ENCODE measurements around the gene GLMP. TPM values are rescaled to one million over a fixed set of nuclear protein-coding genes. Genes with fewer than 3 reads are reported as not detected.
"Not testable (repeated sequence)": the region's sequence is repeated elsewhere in the genome, so short reads cannot be mapped to it uniquely, and the experiment has no call there.

The GLMP gene
- total RNA-seq, 2 donors from 2014 or later = 70.3 to 85.1 TPM

DNA sequence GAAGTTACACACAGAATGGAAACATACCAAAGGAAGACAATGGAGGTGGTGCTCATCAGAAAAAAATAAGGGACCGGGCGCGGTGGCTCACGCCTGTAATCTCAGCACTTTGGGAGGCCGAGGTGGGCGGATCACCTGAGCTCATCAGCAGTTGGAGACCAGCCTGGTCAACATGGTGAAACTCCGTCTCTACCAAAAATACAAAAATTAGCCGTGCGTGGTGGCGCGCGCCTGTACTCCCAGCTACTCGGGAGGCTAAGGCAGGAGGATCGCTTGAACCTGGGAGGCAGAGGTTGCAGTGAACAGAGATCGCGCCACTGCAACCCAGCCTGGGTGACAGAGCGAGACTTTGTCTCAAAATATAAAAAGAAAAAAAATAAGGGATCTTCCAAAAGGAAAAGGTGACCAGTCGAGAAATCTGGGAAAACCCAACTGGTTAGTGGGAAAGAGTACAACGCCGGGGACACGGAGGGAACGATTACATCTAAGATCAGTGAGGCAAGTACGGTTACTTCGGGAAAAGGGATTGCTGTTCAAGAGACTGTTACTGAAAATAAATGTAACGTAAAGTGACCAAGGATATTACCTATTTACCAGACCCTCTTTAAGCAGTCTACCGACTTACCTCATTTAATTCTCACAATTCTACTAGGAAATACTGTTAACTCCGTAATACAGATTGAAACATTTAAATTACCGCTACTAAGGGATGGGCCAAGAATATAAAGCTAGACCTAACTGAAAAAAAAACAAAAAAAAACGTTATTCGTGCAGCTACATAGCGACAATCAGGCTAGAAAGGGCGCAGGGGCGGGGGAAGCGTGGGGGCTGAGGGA, 41.8 kb upstream of the GLMP start:
- DNase-seq = no peak
- 24 to 39% methylated on average over 21 to 34 of the region's 34 CpGs for WGBS, 2 experiments (ENCODE audit: insufficient coverage in 1 of 2, insufficient read length in 1 of 2)
- Mint-ChIP-seq H3K27ac (peak overlapping the region; percentile 96), H3K9me3 (no peaks in the 10 kb centered on the region), H3K4me3 (peak overlapping the region; percentile 100), H3K27me3 (ENCODE audit: insufficient read depth) (no peaks in the 10 kb centered on the region), H3K4me1 (peaks cover 14% of the 10 kb centered on the region), H3K36me3 (ENCODE audit: low read depth) (peaks cover 36% of the 10 kb centered on the region)
- Histone ChIP-seq H3K27me3 (ENCODE audit: control insufficient read depth, insufficient read depth, low read length, poor library complexity, severe bottlenecking) (no peaks in the 10 kb centered on the region), H3K4me3 (ENCODE audit: low read length) (peak overlapping the region; percentile 100), H3K4me1 (ENCODE audit: control insufficient read depth, insufficient read depth, low read length) (peaks cover 2% of the 10 kb centered on the region), H3K27ac (ENCODE audit: low read depth, low read length) (no peak overlapping the region), H3K36me3 (ENCODE audit: control insufficient read depth, insufficient read depth, low read length) (peaks cover 39% of the 10 kb centered on the region), H3K9me3 (ENCODE audit: control insufficient read depth, low read length) (no peaks in the 10 kb centered on the region), H3K9ac (ENCODE audit: extremely low read depth, low read length, poor library complexity, severe bottlenecking) (peak overlapping the region; percentile 77)
- TF ChIP-seq, protein P1, sequence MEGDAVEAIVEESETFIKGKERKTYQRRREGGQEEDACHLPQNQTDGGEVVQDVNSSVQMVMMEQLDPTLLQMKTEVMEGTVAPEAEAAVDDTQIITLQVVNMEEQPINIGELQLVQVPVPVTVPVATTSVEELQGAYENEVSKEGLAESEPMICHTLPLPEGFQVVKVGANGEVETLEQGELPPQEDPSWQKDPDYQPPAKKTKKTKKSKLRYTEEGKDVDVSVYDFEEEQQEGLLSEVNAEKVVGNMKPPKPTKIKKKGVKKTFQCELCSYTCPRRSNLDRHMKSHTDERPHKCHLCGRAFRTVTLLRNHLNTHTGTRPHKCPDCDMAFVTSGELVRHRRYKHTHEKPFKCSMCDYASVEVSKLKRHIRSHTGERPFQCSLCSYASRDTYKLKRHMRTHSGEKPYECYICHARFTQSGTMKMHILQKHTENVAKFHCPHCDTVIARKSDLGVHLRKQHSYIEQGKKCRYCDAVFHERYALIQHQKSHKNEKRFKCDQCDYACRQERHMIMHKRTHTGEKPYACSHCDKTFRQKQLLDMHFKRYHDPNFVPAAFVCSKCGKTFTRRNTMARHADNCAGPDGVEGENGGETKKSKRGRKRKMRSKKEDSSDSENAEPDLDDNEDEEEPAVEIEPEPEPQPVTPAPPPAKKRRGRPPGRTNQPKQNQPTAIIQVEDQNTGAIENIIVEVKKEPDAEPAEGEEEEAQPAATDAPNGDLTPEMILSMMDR (conservative IDR thresholded peaks at IDR 0.05) = no peak

DNA sequence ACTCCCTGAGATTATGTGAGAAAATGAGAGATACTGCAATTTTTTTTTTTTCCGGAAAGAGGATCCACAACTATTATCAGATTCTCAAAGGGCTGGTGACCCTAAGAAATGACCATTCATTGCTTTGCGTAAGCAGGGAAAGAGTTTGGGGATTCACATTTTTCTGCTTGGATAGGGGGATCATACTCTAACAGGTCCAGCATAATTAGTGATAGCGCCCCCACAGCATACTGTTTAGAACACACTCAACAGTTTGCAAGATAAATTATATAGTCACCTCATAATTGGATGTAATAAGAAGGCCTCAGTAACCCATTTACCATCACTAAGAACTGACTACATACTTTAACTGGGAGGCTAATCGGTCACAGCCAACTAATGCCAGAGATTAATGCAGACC, 40.8 kb upstream of the GLMP start:
- Histone ChIP-seq H3K4me1 (ENCODE audit: control insufficient read depth, insufficient read depth, low read length) (peaks cover 2% of the 10 kb centered on the region), H3K9me3 (ENCODE audit: control insufficient read depth, low read length) (no peaks in the 10 kb centered on the region), H3K27me3 (ENCODE audit: control insufficient read depth, insufficient read depth, low read length, poor library complexity, severe bottlenecking) (no peaks in the 10 kb centered on the region), H3K36me3 (ENCODE audit: control insufficient read depth, insufficient read depth, low read length) (peaks cover 49% of the 10 kb centered on the region), H3K27ac (ENCODE audit: low read depth, low read length) (no peak overlapping the region), H3K9ac (ENCODE audit: extremely low read depth, low read length, poor library complexity, severe bottlenecking) (no peak overlapping the region), H3K4me3 (ENCODE audit: low read length) (peak overlapping the region; percentile 100)
- TF ChIP-seq, protein P1 (conservative IDR thresholded peaks at IDR 0.05) = peak; percentile 56
- H3K27ac Mint-ChIP-seq = peak overlapping the region; percentile 41
- peaks cover 45% of the 10 kb centered on the region for H3K36me3 Mint-ChIP-seq (ENCODE audit: low read depth)
- DNase-seq = no peak
- H3K9me3 Mint-ChIP-seq = no peaks in the 10 kb centered on the region
- WGBS, 2 experiments (ENCODE audit: insufficient coverage in 1 of 2, insufficient read length in 1 of 2) = 81 to 100% methylated on average over 3 to 4 of the region's 4 CpGs
- no peaks in the 10 kb centered on the region for H3K27me3 Mint-ChIP-seq (ENCODE audit: insufficient read depth)
- H3K4me1 Mint-ChIP-seq = peaks cover 14% of the 10 kb centered on the region
- peak overlapping the region; percentile 100 for H3K4me3 Mint-ChIP-seq

DNA sequence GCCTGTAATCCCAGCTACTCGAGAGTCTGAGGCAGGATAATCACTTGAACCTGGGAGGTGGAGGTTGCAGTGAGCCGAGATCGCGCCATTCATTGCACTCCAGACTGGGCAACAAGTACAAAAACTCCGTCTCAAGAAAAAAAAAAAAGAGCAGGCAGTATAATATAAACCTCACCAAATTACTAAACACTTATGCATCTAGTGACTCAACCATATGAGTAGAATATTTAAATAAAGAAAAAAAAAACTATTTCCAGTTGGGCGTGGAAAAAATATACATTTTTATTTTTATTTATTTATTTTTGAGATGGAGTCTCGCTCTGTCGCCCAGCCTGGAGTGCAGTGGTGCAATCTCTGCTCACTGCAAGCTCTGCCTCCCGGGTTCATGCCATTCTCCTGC, 27.7 kb upstream of the GLMP start:
- H3K27ac ChIP-seq (ENCODE audit: low read depth, low read length); H3K4me1 Mint-ChIP-seq; H3K9me3 Mint-ChIP-seq; H3K9me3 ChIP-seq (ENCODE audit: control insufficient read depth, low read length); H3K4me3 ChIP-seq (ENCODE audit: low read length); H3K4me1 ChIP-seq (ENCODE audit: control insufficient read depth, insufficient read depth, low read length); H3K27me3 ChIP-seq (ENCODE audit: control insufficient read depth, insufficient read depth, low read length, poor library complexity, severe bottlenecking); H3K27ac Mint-ChIP-seq; H3K4me3 Mint-ChIP-seq; H3K27me3 Mint-ChIP-seq (ENCODE audit: insufficient read depth); DNase-seq; H3K9ac ChIP-seq (ENCODE audit: extremely low read depth, low read length, poor library complexity, severe bottlenecking): not testable (repeated sequence)
- peaks cover 79% of the 10 kb centered on the region for H3K36me3 ChIP-seq (ENCODE audit: control insufficient read depth, insufficient read depth, low read length)
- peaks cover 77% of the 10 kb centered on the region for H3K36me3 Mint-ChIP-seq (ENCODE audit: low read depth)
- 98% methylated on average over 8 of the region's 9 CpGs; no CpG with 5 or more reads in 1 of the 2 experiments for WGBS, 2 experiments (ENCODE audit: insufficient coverage in 1 of 2, insufficient read length in 1 of 2)
